Vagina (tissue), 2 donors: ENCODE results near the gene TOP2B.

Experiments
- CTCF ChIP-seq, 3 experiments: fragments of 450-650 bp in 2 of 3; fragments of 200-600 bp in 1 of 3; sonication (generic) in 1 of 3; IDR thresholded peaks; one replicate each; pipeline ENCODE4 v1.5.1; 2017 to 2019; ENCODE audit warnings: antibody characterized with exemption in 3 of 3, mild to moderate bottlenecking in 2 of 3, moderate library complexity in 2 of 3
- POLR2A ChIP-seq, 2 donors: fragments of 450-650 bp; IDR thresholded peaks; one replicate each; pipeline ENCODE4 v1.6.1; 2017; ENCODE audit warnings: antibody characterized with exemption in 2 of 2, mild to moderate bottlenecking in 2 of 2, moderate library complexity in 2 of 2
- POLR2AphosphoS5 ChIP-seq, 2 donors: sonication (generic); formaldehyde crosslinking; IDR thresholded peaks; one replicate each; pipeline ENCODE4 v1.9.0; 2017; ENCODE audit warnings: antibody characterized with exemption in 2 of 2, mild to moderate bottlenecking in 2 of 2, low read depth in 1 of 2; ENCODE audit not compliant: insufficient read depth in 1 of 2

DNA sequence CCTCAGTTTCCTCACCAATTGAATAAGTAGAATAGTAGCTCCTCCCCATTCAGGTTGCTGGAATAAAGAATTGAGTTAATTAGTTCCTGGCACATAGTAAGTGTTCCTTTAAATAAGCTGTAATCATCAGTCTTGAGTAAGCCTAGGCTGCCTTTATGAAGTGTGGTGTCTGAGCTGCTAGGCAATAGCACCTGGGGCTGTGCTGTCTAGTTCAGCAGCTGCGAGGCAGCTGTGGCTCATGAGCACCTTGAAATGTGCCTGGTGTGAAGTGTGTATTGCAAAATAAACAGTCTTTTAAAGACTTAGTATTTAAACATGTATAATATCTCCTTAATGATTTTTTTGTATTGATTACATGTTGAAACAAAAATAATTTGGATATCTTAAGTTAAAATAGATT is 77.6 kb downstream of the TOP2B start:
- TF ChIP-seq CTCF (IDR thresholded peaks at IDR 0.05) (no peak), POLR2A (IDR thresholded peaks at IDR 0.05) (no peak), POLR2AphosphoS5 (IDR thresholded peaks at IDR 0.05; ENCODE audit: insufficient read depth in 1 of 2, low read depth in 1 of 2) (no peak)
